Liver (tissue), 9 donors: Measurements from ENCODE around the gene REXO5. TPM values are rescaled to one million over a fixed set of nuclear protein-coding genes. Genes with fewer than 3 reads are reported as not detected.

Source experiments
- DNase-seq: peaks from one replicate; pipeline ENCODE4 v3.0.0-alpha.2; 2017; ENCODE audit warnings: low spot score
- H3K27ac ChIP-seq, 2 donors: one replicate each; pipeline ENCODE4 v1.7.0; 2013; ENCODE audit warnings: inconsistent platforms in 2 of 2, low read length in 2 of 2, control low read depth in 1 of 2, low read depth in 1 of 2, mild to moderate bottlenecking in 1 of 2
- H3K27me3 ChIP-seq, 4 donors: one replicate each; pipeline versions ENCODE4 v1.6.1 to v1.7.0; 2013; ENCODE audit warnings: low read length in 3 of 4, inconsistent platforms in 1 of 4, mild to moderate bottlenecking in 1 of 4, moderate library complexity in 1 of 4; ENCODE audit not compliant: control insufficient read depth in 4 of 4, insufficient read depth in 4 of 4
- H3K36me3 ChIP-seq, 4 donors: one replicate each; pipeline versions ENCODE4 v1.6.1 to v1.7.0; 2013; ENCODE audit warnings: low read length in 3 of 4, mild to moderate bottlenecking in 3 of 4, low read depth in 1 of 4, moderate library complexity in 1 of 4; ENCODE audit not compliant: control insufficient read depth in 4 of 4, insufficient read depth in 3 of 4
- H3K4me1 ChIP-seq, 4 donors: one replicate each; pipeline versions ENCODE4 v1.6.1 to v1.7.0; 2013; ENCODE audit warnings: low read length in 3 of 4, mild to moderate bottlenecking in 3 of 4, moderate library complexity in 1 of 4; ENCODE audit not compliant: control insufficient read depth in 4 of 4, insufficient read depth in 4 of 4
- H3K4me3 ChIP-seq, 3 donors: one replicate each; pipeline versions ENCODE4 v1.6.1 to v1.7.0; 2013; ENCODE audit warnings: low read length in 3 of 3, control low read depth in 1 of 3, low read depth in 1 of 3, mild to moderate bottlenecking in 1 of 3
- H3K9ac ChIP-seq, 2 donors: one replicate each; pipeline ENCODE4 v1.7.0; 2013; ENCODE audit warnings: low read length in 2 of 2, mild to moderate bottlenecking in 2 of 2, moderate library complexity in 2 of 2, control low read depth in 1 of 2, low read depth in 1 of 2
- H3K9me3 ChIP-seq, 4 donors: one replicate each; pipeline versions ENCODE4 v1.6.1 to v1.7.0; 2013; ENCODE audit warnings: low read length in 3 of 4; ENCODE audit not compliant: control insufficient read depth in 4 of 4
- CTCF ChIP-seq: fragments of 150-350 bp; IDR thresholded peaks from 2 replicates; pipeline ENCODE4 v1.5.1; 2017; ENCODE audit warnings: improper control_type of control experiment, low read depth, low read length; ENCODE audit not compliant: missing input control
- HNF4A ChIP-seq, 2 donors: conservative IDR thresholded peaks; 2 replicates each; pipeline ENCODE4 v1.6.1; 2016; ENCODE audit warnings: antibody characterized with exemption in 2 of 2, mild to moderate bottlenecking in 2 of 2
- JUND ChIP-seq, 2 donors: IDR thresholded peaks; 2 replicates each; pipeline ENCODE4 v1.6.1; 2016; ENCODE audit warnings: antibody characterized with exemption in 2 of 2
- NR2F2 ChIP-seq: IDR thresholded peaks from 2 replicates; pipeline ENCODE4 v1.6.1; 2016; ENCODE audit warnings: antibody characterized with exemption
- RAD21 ChIP-seq, 2 donors: IDR thresholded peaks; 2 replicates each; pipeline ENCODE4 v1.6.1; 2016; ENCODE audit warnings: antibody characterized with exemption in 2 of 2, mild to moderate bottlenecking in 2 of 2
- RXRA ChIP-seq, 2 donors: IDR thresholded peaks; 2 replicates each; pipeline ENCODE4 v1.6.1; 2017 to 2018; ENCODE audit warnings: antibody characterized with exemption in 2 of 2, mild to moderate bottlenecking in 1 of 2
- SP1 ChIP-seq: IDR thresholded peaks from 2 replicates; pipeline ENCODE4 v1.6.1; 2018; ENCODE audit warnings: antibody characterized with exemption, mild to moderate bottlenecking
- YY1 ChIP-seq: IDR thresholded peaks from 2 replicates; pipeline ENCODE4 v1.6.1; 2016; ENCODE audit warnings: antibody characterized with exemption, mild to moderate bottlenecking
- WGBS: extraction: QIAGEN DNeasy Blood & Tissue Kit; methylation state at CpG from one replicate; pipeline ENCODE4 v1.1.7; 2013; 5-methylcytosine and 5-hydroxymethylcytosine counted together
- polyA plus RNA-seq, 2 donors: library from polyadenylated mRNA; stranded (reverse) in 1 of 2; unstranded in 1 of 2; fragments of 200-250 nt in 1 of 2; fragments of >200 nt in 1 of 2; fragmentation: Nextera tagmentation in 1 of 2; extraction: Ambion mirVana in 1 of 2; gene quantifications; one replicate each; pipeline versions ENCODE4 v1.2.1 to v1.2.3, GENCODE V29; 2013 to 2015
- total RNA-seq, 2 donors: library from RNA; depleted of rRNA; stranded (reverse); fragments of >200 nt; gene quantifications; one replicate each; pipeline ENCODE4 v1.2.3, GENCODE V29; 2014
- TF ChIP-seq, protein P1 (sequence below): IDR thresholded peaks from 2 replicates; pipeline ENCODE4 v1.6.1; 2016; ENCODE audit warnings: antibody characterized with exemption
- donor health status: healthy.
- donor health status: healthy.
- donor health status: healthy.
- donor health status: healthy.
- donor health status: healthy.

REXO5 gene
- total and polyA plus RNA-seq, 4 donors: 0.83 to 10.6 (median 1.8) TPM

DNA sequence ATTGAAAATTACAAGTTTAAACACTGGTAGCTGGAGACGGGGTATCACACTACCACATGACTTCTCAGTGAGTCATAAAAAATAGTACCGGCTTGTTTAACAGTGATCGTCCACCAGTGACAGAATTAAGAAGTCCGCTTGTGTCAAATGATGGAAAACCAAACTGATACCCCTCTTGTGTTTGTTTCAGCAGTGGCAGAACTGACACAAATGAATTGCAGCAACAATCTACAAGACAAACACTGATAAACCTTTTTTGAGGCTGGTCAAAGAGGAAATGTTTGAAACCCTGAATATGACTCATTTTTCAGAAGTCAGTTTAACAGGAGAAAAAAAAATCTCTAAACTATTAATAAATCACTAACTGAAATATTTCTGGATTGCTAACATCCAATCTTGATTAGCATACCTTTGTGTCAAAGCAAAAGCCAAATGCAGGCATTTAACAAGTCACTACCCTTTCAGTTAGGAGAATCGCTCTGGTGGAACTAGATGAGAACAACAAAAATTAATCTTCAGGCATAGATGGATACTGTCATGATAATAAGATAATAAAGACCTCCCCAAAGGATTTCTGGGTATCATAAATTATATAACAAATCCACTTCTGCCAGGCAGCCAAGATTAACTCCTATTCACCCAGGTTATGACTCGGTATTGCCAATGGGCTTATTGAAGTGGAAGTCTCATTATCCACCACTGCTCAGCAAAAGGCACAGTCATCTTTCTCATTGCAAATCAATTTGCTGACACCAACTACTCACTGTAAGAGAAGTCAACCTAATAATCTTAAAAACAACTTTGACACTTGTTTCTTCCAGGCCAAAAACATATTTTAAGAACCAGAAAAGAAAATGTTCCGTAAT lies 73.1 kb downstream of the REXO5 start:
- H3K36me3 ChIP-seq: no peaks in the 10 kb centered on the region
- TF ChIP-seq, protein P1, sequence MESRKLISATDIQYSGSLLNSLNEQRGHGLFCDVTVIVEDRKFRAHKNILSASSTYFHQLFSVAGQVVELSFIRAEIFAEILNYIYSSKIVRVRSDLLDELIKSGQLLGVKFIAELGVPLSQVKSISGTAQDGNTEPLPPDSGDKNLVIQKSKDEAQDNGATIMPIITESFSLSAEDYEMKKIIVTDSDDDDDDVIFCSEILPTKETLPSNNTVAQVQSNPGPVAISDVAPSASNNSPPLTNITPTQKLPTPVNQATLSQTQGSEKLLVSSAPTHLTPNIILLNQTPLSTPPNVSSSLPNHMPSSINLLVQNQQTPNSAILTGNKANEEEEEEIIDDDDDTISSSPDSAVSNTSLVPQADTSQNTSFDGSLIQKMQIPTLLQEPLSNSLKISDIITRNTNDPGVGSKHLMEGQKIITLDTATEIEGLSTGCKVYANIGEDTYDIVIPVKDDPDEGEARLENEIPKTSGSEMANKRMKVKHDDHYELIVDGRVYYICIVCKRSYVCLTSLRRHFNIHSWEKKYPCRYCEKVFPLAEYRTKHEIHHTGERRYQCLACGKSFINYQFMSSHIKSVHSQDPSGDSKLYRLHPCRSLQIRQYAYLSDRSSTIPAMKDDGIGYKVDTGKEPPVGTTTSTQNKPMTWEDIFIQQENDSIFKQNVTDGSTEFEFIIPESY: no peak
- TF ChIP-seq HNF4A (conservative IDR thresholded peaks at IDR 0.05) (no peak), JUND (IDR thresholded peaks at IDR 0.05) (peak in 1 of 2 donors; percentile 63)
- DNase-seq: no peak
- H3K27me3 ChIP-seq: no peaks in the 10 kb centered on the region
- peaks cover 12 to 67% (median 55%) of the 10 kb centered on the region in 4 donors for H3K4me1 ChIP-seq
- H3K4me3 ChIP-seq: no peak overlapping the region
- peak overlapping the region; percentile 59 to 78 for H3K27ac ChIP-seq
- WGBS: 52% methylated on average over 7 of the region's 7 CpGs
- peak overlapping the region in 1 of 2 donors; percentile 18 for H3K9ac ChIP-seq
- H3K9me3 ChIP-seq: no peaks in the 10 kb centered on the region

GRCh38 chr16:20880867-20881502 lies 74.7 kb downstream of the REXO5 start:
- Histone ChIP-seq H3K36me3 (no peaks in the 10 kb centered on the region), H3K4me1 (peaks cover 15 to 73% (median 64%) of the 10 kb centered on the region in 4 donors), H3K4me3 (no peak overlapping the region), H3K9me3 (no peaks in the 10 kb centered on the region), H3K27me3 (no peaks in the 10 kb centered on the region), H3K9ac (peak overlapping the region in 1 of 2 donors; percentile 12), H3K27ac (peak overlapping the region; percentile 48 to 81)
- DNase-seq: no peak
- TF ChIP-seq NR2F2 (no peak), HNF4A (conservative IDR thresholded peaks at IDR 0.05) (peak in 1 of 2 donors; percentile 14), RXRA (IDR thresholded peaks at IDR 0.05) (peak in 1 of 2 donors; percentile 20), CTCF (no peak), SP1 (no peak)
- TF ChIP-seq, protein P1: no peak
- 30% methylated on average over 3 of the region's 3 CpGs for WGBS

DNA sequence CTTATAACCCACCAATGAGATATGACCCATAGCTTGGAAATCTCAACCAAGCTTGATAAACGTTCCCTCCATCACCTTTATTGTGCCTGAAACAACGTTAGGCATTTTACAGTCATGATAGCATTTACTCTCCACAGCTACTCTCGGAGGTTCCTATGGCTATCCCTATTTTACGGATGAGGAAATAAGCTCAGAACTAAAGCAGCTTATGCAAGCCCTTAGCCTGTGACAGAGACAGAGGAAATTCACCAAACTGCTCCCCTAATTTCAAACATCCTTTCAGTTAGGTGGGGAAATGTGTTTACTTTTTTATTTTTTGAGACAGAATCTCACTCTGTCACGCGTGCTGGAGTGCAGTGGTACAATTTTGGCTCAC lies 75.2 kb downstream of the REXO5 start:
- no peak overlapping the region for H3K9ac ChIP-seq
- peaks cover 15 to 78% (median 68%) of the 10 kb centered on the region in 4 donors for H3K4me1 ChIP-seq
- TF ChIP-seq RAD21 (IDR thresholded peaks at IDR 0.05) (no peak), YY1 (peak; percentile 10)
- peak overlapping the region; percentile 48 to 81 for H3K27ac ChIP-seq
- 47% methylated on average over 6 of the region's 6 CpGs for WGBS
- no peaks in the 10 kb centered on the region for H3K27me3 ChIP-seq
- H3K4me3 ChIP-seq: no peak overlapping the region
- H3K9me3 ChIP-seq: no peaks in the 10 kb centered on the region
- no peaks in the 10 kb centered on the region for H3K36me3 ChIP-seq
- no peak for DNase-seq
